GM23248 (cell line): ENCODE results near the gene HAUS5. TPM values are rescaled to one million over a fixed set of nuclear protein-coding genes. Genes with fewer than 3 reads are reported as not detected.
A peak's percentile ranks its signal among the peaks of the same experiment; 100 is the strongest.

Experiments used
- DNase-seq: peaks from one replicate; pipeline ENCODE4 v3.0.0-alpha.2; 2015
- H2AFZ ChIP-seq: fragments of 200-600 bp; sonication (generic); 2 replicates; pipeline ENCODE4 v1.6.1; 2016; ENCODE audit warnings: antibody characterized with exemption
- H3F3A ChIP-seq: fragments of 200-600 bp; sonication (generic); 2 replicates; pipeline ENCODE4 v1.6.1; 2016; ENCODE audit warnings: mild to moderate bottlenecking, antibody characterized with exemption, mixed run types; ENCODE audit not compliant: insufficient read depth
- H3K27ac ChIP-seq: fragments of 200-600 bp; sonication (generic); 2 replicates; pipeline ENCODE4 v1.5.1; 2016; ENCODE audit warnings: mild to moderate bottlenecking
- H3K27me3 ChIP-seq: fragments of 200-600 bp; sonication (generic); replicated peaks from 2 replicates; pipeline ENCODE4 v1.6.1; 2016; ENCODE audit warnings: mild to moderate bottlenecking; ENCODE audit not compliant: insufficient read depth
- H3K36me3 ChIP-seq: fragments of 200-600 bp; sonication (generic); 2 replicates; pipeline ENCODE4 v1.6.1; 2016; ENCODE audit warnings: low read depth, mild to moderate bottlenecking
- H3K4me1 ChIP-seq: fragments of 200-600 bp; sonication (generic); 2 replicates; pipeline ENCODE4 v1.6.1; 2016; ENCODE audit warnings: mild to moderate bottlenecking; ENCODE audit not compliant: insufficient read depth
- H3K4me2 ChIP-seq: fragments of 200-600 bp; sonication (generic); one replicate; pipeline ENCODE4 v1.6.1; 2016; ENCODE audit warnings: mild to moderate bottlenecking; ENCODE audit not compliant: unreplicated experiment
- H3K4me3 ChIP-seq: fragments of 200-600 bp; sonication (generic); 2 replicates; pipeline ENCODE4 v1.5.1; 2016; ENCODE audit warnings: mild to moderate bottlenecking
- H3K79me2 ChIP-seq: fragments of 200-600 bp; sonication (generic); 2 replicates; pipeline ENCODE4 v1.6.1; 2016; ENCODE audit warnings: mild to moderate bottlenecking; ENCODE audit not compliant: insufficient read depth
- H3K9ac ChIP-seq: fragments of 200-600 bp; sonication (generic); 2 replicates; pipeline ENCODE4 v1.6.1; 2016; ENCODE audit warnings: mild to moderate bottlenecking
- H3K9me2 ChIP-seq: fragments of 200-600 bp; sonication (generic); 2 replicates; pipeline ENCODE4 v1.6.1; 2016; ENCODE audit warnings: mixed run types, mild to moderate bottlenecking, moderate library complexity; ENCODE audit not compliant: insufficient read depth
- H3K9me3 ChIP-seq: fragments of 200-600 bp; sonication (generic); one replicate; pipeline ENCODE4 v1.6.1; 2017; ENCODE audit warnings: low read depth
- H4K20me1 ChIP-seq: fragments of 200-600 bp; sonication (generic); 2 replicates; pipeline ENCODE4 v1.6.0; 2016; ENCODE audit not compliant: insufficient read depth
- EZH2 ChIP-seq: fragments of 200-600 bp; sonication (generic); IDR thresholded peaks from 2 replicates; pipeline ENCODE4 v1.6.1; 2018; ENCODE audit warnings: antibody characterized with exemption, mild to moderate bottlenecking; ENCODE audit not compliant: insufficient read depth, poor library complexity, severe bottlenecking
- EZH2phosphoT487 ChIP-seq: fragments of 200-600 bp; sonication (generic); IDR thresholded peaks from 2 replicates; pipeline ENCODE4 v1.6.1; 2018; ENCODE audit warnings: antibody characterized with exemption, moderate library complexity, mild to moderate bottlenecking, low read depth; ENCODE audit not compliant: insufficient read depth
- whole genome bisulfite sequencing, 2 experiments: methylation state at CpG; one replicate each; pipeline ENCODE4 v1.1.6; 2015 to 2017; ENCODE audit warnings: low lambda C conversion rate in 2 of 2, low coverage in 1 of 2; ENCODE audit errors: missing lambda C conversion rate in 2 of 2; 5-methylcytosine and 5-hydroxymethylcytosine counted together
- in situ Hi-C: fragments of 300-500 bp; cut with MboI; formaldehyde crosslinking; loops from 2 replicates; pipeline ENCODE4 v1.15.0; 2020
- polyA plus RNA-seq: library from polyadenylated mRNA; unstranded; fragments of >200 nt; fragmentation: Nextera tagmentation; extraction: Ambion mirVana; gene quantifications from 2 replicates; pipeline ENCODE4 v1.2.1, GENCODE V29; 2016
- total RNA-seq: library from RNA; depleted of rRNA; stranded (reverse); fragments of >200 nt; shearing (Covaris generic); gene quantifications from 2 replicates; pipeline ENCODE4 v1.2.3, GENCODE V29; 2014

Gene HAUS5
- total and polyA plus RNA-seq, 2 experiments from 2014 or later = 7.4 to 10.1 TPM

GRCh38 chr19:35643255-35644205 is 31.0 kb downstream of the HAUS5 start:
- TF ChIP-seq EZH2 (no peak), EZH2phosphoT487 (no peak)
- H3K27me3 ChIP-seq = no peaks in the 10 kb centered on the region
- H3K9me2 ChIP-seq = no peaks in the 10 kb centered on the region
- H4K20me1 ChIP-seq = no peaks in the 10 kb centered on the region
- H3K9me3 ChIP-seq = no peaks in the 10 kb centered on the region
- 0 out of 2 replicates have a peak overlapping the region, but pooled peaks have one; percentile 25 for H3K27ac ChIP-seq
- WGBS, 2 experiments = 2% methylated on average over 54 to 62 of the region's 69 CpGs
- peak overlapping the region; percentile 56 for H3K9ac ChIP-seq
- H2AFZ ChIP-seq = peak overlapping the region; percentile 96
- H3K79me2 ChIP-seq = peaks cover 4% of the 10 kb centered on the region
- H3K4me1 ChIP-seq = no peaks in the 10 kb centered on the region
- no peaks in the 10 kb centered on the region for H3K36me3 ChIP-seq
- H3K4me2 ChIP-seq = peak overlapping the region; percentile 94
- H3K4me3 ChIP-seq = peak overlapping the region; percentile 73
- H3F3A ChIP-seq = peaks cover 9% of the 10 kb centered on the region; the same call in 1 of the 2 replicates
- peak; percentile 78 for DNase-seq
- in situ Hi-C loops = no loop called here

- peak overlapping the region; percentile 96 for H2AFZ ChIP-seq
- H3K27me3 ChIP-seq = no peaks in the 10 kb centered on the region
- TF ChIP-seq EZH2 = no peak
- no peak for TF ChIP-seq EZH2phosphoT487
- 0 out of 2 replicates have a peak, but pooled peaks cover 6% of the 10 kb centered on the region for H3F3A ChIP-seq
- 1 to 2% methylated on average over 29 to 60 of the region's 60 CpGs for WGBS, 2 experiments
- peaks cover 13% of the 10 kb centered on the region for H3K79me2 ChIP-seq
- 0 out of 2 replicates have a peak overlapping the region, but pooled peaks have one; percentile 25 for H3K27ac ChIP-seq
- no peaks in the 10 kb centered on the region for H3K9me2 ChIP-seq
- peaks cover 3% of the 10 kb centered on the region for H3K4me1 ChIP-seq
- DNase-seq = peak; percentile 93
- in situ Hi-C loops = no loop called here
- H3K36me3 ChIP-seq = no peaks in the 10 kb centered on the region
- peak overlapping the region; percentile 56 for H3K9ac ChIP-seq
- peak overlapping the region; percentile 73 for H3K4me3 ChIP-seq
- H3K4me2 ChIP-seq = peak overlapping the region; percentile 94
- H4K20me1 ChIP-seq = no peaks in the 10 kb centered on the region
- no peaks in the 10 kb centered on the region for H3K9me3 ChIP-seq
Measured at GRCh38 chr19:35644206-35644986, 31.9 kb downstream of the HAUS5 start.

GRCh38 chr19:35644987-35645679 is 32.6 kb downstream of the HAUS5 start:
- no peak for TF ChIP-seq EZH2
- TF ChIP-seq EZH2phosphoT487 = no peak
- Histone ChIP-seq H3K9me2 (no peaks in the 10 kb centered on the region), H3K27me3 (no peaks in the 10 kb centered on the region), H3K9me3 (no peaks in the 10 kb centered on the region), H3K9ac (peak overlapping the region; percentile 34; the same call in 1 of the 2 replicates), H3K27ac (0 out of 2 replicates have a peak overlapping the region, but pooled peaks have one; percentile 25), H3K4me1 (peaks cover 8% of the 10 kb centered on the region), H3F3A (no peaks in the 10 kb centered on the region), H3K4me3 (peak overlapping the region; percentile 73), H2AFZ (peak overlapping the region; percentile 96), H4K20me1 (no peaks in the 10 kb centered on the region), H3K79me2 (peaks cover 20% of the 10 kb centered on the region), H3K36me3 (no peaks in the 10 kb centered on the region), H3K4me2 (peak overlapping the region; percentile 94)
- WGBS, 2 experiments = 16 to 20% methylated on average over 16 to 19 of the region's 20 CpGs
- in situ Hi-C loops = no loop called here
- DNase-seq = peak; percentile 69
